GM08714 (cell line): ENCODE measurements around the gene LCMT1.

Experiments used
- H3K4me3 ChIP-seq: fragments of 200-500 bp; sonication (Bioruptor generic); 2 replicates; pipeline ENCODE4 v1.5.1; 2014; ENCODE audit warnings: mild to moderate bottlenecking, low read length, inconsistent platforms
- ZNF274 ChIP-seq: IDR thresholded peaks from 2 replicates; pipeline ENCODE4 v1.6.1; 2012; ENCODE audit warnings: mild to moderate bottlenecking, low read depth, low read length

LCMT1 gene

GRCh38 chr16:25083701-25084100 lies 27.8 kb upstream of the LCMT1 start:
- no peak overlapping the region for H3K4me3 ChIP-seq
- TF ChIP-seq ZNF274: no peak

- H3K4me3 ChIP-seq: no peak overlapping the region
- TF ChIP-seq ZNF274: no peak
These were observed 26.7 kb upstream of the LCMT1 start for GRCh38 chr16:25084797-25085196.

- no peak overlapping the region for H3K4me3 ChIP-seq
- TF ChIP-seq ZNF274: no peak
These were observed 23.8 kb upstream of the LCMT1 start for GRCh38 chr16:25087761-25088160.

- H3K4me3 ChIP-seq: no peak overlapping the region
- no peak for TF ChIP-seq ZNF274
These were observed 22.2 kb upstream of the LCMT1 start for GRCh38 chr16:25089351-25089750.

GRCh38 chr16:25092441-25092840 lies 19.1 kb upstream of the LCMT1 start:
- no peak for TF ChIP-seq ZNF274
- no peak overlapping the region for H3K4me3 ChIP-seq

GRCh38 chr16:25093208-25094061 lies 18.1 kb upstream of the LCMT1 start:
- H3K4me3 ChIP-seq: no peak overlapping the region; the same call in 1 of the 2 replicates
- TF ChIP-seq ZNF274: no peak

GRCh38 chr16:25094596-25094995 lies 16.9 kb upstream of the LCMT1 start:
- TF ChIP-seq ZNF274: no peak

GRCh38 chr16:25095636-25096035 lies 15.9 kb upstream of the LCMT1 start:
- no peak for TF ChIP-seq ZNF274
- H3K4me3 ChIP-seq: no peak overlapping the region

More at GRCh38 chr16:25094596-25094995, 16.9 kb upstream of the LCMT1 start:
- no peak overlapping the region for H3K4me3 ChIP-seq

- TF ChIP-seq ZNF274: no peak
- no peak overlapping the region for H3K4me3 ChIP-seq
These were observed 14.1 kb upstream of the LCMT1 start for GRCh38 chr16:25097276-25097975.

- no peak overlapping the region for H3K4me3 ChIP-seq
- no peak for TF ChIP-seq ZNF274
These were observed 11.0 kb upstream of the LCMT1 start for GRCh38 chr16:25100511-25100910.

- peak overlapping the region; percentile 76 for H3K4me3 ChIP-seq
- no peak for TF ChIP-seq ZNF274
These were observed 4.7 kb upstream of the LCMT1 start for GRCh38 chr16:25106567-25107465.

GRCh38 chr16:25107466-25107792 lies 4.1 kb upstream of the LCMT1 start:
- no peak for TF ChIP-seq ZNF274
- H3K4me3 ChIP-seq: peak overlapping the region; percentile 76

- no peak overlapping the region for H3K4me3 ChIP-seq
- TF ChIP-seq ZNF274: no peak
These were observed 3.5 kb upstream of the LCMT1 start for GRCh38 chr16:25108054-25108453.

- no peak for TF ChIP-seq ZNF274
- H3K4me3 ChIP-seq: no peak overlapping the region
These were observed 1.9 kb upstream of the LCMT1 start for GRCh38 chr16:25109643-25110042.
